Colon (tissue), 2 donors: Measurements from ENCODE around the gene RAB27A.
"Not testable (repeated sequence)": the region's sequence is repeated elsewhere in the genome, so short reads cannot be mapped to it uniquely, and the experiment has no call there.

Experiments used
- FAIRE-seq: peaks from 2 replicates; lab custom pipeline; 2012; peaks lifted over from hg19 to GRCh38; lab: Jason Lieb, UNC
- donor health status: control.
- donor health status: control.

Gene RAB27A

DNA sequence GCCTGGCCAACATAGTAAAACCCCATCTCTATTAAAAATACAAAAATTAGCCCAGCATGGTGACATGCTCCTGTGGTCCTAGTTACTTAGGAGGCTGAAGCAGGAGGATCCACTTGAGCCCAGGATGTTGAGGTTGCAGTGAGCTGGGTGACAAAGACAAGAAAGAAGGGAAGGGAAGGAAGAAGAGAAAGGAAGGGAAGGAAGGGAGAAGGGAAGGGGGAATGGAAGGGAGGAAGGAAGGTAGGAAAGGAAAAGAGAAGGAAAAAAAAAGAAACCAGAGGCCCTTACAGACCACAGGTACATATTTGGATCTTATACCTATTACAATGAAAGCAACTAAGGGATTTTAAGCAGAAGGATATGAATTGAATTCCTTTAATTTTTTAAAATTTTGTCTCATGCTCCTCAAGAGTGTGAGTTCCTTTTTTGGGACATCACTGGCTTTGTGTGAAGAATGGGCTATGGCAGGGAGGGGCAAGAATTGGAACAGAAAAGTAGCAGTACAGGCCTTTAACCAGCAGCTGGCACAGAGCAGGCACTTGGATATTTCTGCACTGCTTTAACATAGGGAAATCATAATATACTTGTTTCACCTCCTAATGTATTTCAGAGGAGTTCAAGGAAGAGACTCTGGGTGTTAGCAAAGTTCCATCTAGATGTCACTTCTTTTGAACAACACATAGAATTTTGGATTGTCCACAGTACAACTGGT, 7.9 kb downstream of the RAB27A start:
- no peak for FAIRE-seq

DNA sequence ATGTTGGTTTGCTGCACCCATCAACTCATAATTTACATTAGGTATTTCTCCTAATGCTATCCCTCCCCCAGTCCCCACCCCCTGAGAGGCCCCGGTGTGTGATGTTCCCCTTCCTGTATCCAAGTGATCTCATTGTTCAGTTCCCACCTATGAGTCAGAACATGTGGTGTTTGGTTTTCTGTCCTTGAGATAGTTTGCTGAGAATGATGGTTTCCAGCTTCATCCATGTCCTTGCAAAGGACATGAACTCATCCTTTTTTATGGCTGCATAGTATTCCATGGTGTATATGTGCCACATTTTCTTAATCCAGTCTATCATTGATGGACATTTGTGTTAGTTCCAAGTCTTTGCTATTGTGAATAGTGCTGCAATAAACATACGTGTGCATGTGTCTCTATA, 9.0 kb downstream of the RAB27A start:
- FAIRE-seq = not testable (repeated sequence)

DNA sequence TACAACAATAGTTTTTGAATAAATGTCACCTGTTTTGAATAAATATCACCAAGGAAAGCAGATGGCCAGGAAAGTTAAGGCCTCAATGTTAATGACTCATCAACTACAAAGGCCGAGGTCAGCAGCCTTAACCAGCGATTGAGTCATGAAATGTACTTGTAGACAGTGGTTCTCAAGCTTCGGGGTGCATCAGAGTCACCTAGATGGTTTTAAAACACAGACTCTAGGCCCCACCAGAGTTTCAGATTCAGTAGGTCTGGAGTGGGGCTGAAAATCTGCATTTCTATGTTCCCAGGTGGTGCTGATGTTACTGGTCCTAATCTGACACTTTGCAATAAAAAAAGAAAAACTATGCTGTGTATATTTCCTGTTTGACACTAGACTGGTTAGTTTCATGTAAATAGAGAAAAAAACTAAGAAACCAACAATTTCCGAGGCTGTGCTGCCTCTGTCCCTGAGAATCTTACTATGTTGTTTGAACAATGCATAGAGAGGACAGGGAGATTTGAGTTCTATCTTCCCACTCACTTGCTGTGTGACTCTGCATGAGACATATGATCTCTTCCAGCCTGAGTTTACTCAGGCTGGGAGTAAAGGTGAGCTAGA, 9.8 kb downstream of the RAB27A start:
- no peak for FAIRE-seq

DNA sequence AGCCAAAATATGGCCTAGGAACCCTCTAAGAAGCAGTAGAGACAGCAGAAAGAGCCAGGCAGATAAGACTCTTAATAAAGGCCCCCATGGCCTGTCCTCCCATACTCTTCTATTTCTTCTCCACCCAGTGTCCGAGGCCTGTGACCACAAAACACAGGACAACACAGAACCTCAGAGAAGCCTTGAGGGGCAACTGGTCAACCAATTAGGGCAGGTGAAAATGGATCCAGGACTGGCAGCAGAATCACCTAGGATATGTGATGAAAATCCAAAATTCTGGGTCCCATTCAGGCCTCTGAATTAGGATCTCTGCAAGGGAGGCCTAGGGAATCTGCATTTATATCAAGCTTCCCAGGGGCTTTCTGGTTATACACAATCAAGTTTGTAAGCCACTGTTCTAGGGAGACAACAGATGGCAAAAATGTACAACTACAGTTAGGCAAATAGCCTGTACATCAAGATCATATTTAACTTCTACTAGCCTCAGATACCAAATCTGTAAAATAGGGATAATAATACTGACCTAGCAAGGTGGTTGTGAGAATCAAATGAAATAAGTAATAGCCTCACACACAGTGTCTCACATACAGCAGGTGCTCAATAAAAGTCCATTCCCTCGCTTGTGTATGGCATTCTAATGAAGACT, 10.4 kb downstream of the RAB27A start:
- FAIRE-seq = no peak

DNA sequence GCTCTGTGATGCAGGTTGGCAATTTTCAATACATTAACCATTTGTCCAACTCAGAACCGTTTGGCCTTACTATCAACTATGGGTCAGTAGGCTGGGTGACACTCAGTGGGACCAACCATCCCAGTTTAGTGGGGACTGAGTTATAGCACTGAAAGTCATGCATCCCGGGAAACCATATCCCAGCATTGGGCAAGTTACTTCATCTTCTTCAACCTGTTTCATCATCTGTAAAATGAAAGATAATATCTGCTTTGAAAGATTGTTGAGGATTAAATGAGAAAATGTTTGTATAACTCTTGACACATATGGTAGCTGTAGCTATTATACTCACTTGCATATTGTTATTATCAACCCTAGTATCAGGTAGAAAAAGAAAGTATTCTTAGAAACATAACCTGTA, 11.9 kb downstream of the RAB27A start:
- no peak for FAIRE-seq

DNA sequence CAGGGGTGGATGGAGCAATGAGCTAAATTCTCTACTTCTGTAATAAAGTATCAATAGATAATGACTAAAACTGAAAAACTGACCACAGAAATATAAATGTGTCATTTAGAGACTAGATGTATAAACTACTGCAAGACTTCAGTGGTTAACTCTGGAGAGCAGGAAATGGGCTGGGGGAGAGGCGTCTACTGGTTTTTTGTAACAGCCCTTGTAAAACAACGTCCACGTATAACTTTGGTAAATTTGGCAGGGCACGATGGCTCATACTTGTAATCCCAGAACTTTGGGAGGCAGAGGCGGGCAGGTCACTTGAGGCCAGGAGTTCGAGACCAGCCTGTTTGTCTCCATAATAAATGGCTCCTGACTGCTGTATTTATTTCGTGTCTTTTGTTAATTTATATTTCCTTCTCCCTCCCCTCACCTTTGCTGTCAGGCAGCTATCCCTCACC, 12.5 kb downstream of the RAB27A start:
- no peak for FAIRE-seq

DNA sequence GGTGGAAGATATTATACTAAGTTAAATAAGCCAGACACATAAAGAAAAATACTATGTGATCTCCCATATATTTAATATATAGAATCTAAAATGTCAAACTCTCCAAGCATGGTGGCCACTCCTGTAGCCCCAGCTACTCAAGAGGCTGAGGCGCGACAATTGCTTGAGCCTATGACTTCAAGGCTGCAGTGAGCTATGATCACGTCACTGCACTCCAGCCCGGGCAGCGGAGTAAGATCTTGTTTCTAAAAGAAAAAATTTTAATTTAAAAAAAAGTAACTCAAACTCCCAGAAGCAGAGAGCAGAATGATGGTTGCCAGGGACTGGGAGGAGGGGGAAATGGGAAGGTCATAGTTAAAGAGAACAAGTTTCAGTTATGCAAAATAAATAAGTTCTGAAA, 13.3 kb downstream of the RAB27A start:
- FAIRE-seq = no peak

DNA sequence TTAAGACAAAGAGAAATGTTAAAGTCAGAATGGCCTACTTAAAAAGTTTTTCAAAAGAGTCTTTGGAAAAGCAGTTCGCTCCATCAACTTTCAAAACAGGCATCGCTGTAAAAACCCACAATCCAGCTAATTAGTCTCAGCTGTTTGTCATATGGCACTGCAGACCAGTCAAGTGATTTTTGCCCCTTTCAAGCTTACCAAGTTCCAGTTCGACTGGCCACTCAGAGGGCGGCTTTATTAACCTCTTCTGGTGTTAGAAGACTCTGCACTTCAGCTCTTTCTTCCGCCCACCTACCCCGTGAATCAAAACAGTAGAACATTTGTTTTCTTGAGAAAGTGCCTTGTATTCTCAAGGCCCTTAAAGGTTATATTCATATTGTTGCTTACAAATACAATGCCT, 19.3 kb downstream of the RAB27A start:
- no peak for FAIRE-seq

DNA sequence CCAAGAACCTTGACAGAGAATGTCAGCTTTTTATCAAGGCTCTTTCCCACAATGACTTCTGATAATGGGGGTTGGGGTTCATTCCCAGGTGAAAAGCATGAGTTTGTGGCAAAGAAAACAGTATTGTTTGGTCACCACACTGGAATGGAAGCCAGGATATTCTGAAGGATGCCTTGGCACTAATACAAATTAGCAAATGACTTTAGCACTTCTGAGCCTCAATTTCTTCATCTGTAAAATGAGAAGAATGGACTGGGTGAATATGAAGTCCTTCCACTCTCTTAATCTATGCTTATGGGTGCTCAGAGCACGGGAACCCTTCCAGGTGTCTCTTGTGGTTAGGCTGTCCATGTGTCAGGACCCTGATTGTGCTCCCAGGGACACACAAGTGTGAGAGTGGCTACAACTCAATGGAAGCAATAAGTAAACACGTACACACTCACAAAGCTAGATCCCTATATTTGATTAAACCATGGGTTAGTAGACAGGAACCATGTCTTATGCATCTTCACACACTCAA, 21.4 kb downstream of the RAB27A start:
- no peak for FAIRE-seq

DNA sequence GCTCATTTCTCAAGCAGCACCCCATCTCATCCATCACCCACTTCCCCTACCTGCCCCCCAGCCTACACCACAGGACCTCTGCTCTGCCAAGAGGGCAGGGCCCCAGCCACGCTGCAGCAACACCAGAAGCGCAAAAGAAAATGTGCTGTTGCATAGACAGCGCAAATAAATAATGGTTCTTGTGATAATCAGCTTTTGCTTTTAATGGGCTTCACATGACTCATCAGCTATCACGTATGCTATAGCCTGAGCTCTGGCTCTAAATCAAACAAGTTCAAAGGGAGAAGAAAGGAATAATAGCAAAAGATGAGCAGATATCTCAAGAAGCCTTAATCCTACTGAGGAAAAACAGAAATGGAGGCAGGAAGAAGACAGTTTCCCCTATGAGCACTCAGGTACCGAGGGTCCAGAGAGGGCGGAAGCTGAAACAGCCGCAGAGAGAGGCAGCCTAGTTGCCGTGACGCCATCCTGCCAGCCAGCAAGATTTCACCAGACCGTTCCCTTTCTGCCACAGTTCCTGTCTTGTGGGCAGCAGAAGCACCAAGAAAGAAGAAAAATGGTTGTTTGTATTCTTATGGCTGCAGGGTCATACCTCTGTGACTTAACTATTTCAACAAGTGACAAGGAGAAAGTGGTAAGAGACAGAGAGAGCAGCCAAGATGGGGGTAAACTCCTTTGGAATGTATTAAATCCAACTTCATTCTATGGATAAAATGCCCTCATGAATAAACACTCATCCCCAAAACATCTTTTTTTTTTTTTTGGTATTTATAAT, 22.0 kb downstream of the RAB27A start:
- no peak for FAIRE-seq

DNA sequence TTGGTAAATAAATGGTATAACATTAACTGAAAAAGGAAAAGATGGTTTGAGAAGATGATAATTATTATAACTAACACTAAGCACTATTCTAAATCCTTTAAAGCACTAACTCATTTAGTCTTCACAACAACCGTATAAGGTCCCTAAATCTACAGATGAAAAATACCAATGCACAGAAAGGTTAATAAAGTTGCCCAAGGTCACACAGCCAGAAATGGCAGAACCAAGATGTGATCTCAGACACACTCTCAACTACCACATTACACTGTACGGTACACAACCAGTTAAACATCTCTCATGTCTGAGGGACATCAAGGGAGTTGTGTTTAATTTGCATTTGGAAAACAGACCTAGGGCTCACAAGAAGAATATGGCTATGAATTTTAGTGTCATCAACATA, 23.1 kb downstream of the RAB27A start:
- no peak for FAIRE-seq

DNA sequence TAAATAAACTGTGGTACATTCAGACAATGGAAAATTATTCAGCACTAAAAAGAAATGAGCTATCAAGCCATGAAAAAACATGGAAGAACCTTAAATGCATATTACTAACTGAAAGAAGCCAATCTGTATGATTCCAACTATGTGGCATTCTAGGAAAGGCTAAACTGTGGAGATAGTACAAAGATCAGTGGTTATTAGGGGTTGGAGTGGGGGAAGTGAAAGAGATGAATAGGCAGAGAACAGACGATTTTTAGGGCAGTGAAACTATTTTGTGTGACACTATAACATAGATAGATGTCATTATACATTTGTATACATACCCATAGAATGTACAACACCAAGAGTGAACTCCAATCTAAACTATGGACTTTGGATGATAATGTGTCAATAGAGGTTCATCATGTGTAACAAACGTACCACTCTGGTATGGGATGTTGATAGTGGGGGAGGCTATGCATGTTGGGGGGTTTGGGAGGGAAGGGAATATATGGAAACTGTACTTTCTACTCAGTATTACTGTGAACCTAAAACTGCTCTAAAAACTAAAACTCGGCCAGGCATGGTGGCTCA, 29.0 kb downstream of the RAB27A start:
- FAIRE-seq = no peak

DNA sequence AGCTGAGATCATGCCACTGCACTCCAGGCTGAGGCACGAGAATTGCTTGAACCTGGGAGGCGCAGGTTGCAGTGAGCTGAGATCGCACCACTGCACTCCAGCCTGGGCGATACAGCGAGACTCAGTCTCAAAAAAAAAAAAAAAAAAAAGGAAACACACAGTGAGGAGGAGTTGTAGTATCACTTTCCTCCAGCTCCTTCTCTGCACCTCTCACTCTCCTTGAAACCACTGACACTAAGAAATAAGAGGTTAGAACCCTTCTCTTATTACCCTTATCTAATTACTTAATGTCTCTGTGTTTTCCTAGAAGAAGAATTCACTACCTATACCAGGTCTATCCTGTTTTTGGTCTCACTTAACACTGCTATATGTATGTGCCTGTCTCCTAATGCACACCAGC, 31.7 kb downstream of the RAB27A start:
- FAIRE-seq = no peak

DNA sequence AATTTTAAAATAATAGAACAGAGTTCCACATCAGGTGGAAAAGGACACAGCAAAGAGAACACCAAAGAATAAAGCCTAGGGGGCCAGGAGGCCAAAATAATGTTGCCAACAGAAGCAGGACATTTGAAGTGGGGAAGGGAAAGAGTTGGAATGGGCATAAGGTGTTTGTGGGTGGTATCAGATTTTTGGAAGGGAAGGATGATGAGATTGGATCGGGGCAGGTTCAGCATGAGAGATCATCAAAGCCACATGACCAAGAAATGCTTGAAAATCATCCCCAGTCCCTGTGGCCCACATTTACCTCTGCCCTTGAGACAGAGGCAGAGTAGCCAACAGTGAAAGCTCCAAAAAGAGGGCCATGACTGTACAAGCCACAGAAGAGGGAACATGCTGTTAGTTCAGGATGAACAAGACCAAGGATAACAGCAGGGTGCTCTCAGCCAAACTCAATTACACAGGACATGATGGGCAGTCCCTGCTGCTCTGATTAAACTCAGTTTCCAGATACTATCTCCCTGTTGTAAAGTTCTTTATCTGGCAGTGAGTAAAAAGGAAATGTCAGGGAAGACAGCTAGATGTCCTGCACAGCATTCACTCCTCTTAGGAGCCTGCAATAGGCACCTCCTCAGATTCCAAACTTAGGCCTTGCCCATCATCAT, 32.5 kb downstream of the RAB27A start:
- FAIRE-seq = no peak

DNA sequence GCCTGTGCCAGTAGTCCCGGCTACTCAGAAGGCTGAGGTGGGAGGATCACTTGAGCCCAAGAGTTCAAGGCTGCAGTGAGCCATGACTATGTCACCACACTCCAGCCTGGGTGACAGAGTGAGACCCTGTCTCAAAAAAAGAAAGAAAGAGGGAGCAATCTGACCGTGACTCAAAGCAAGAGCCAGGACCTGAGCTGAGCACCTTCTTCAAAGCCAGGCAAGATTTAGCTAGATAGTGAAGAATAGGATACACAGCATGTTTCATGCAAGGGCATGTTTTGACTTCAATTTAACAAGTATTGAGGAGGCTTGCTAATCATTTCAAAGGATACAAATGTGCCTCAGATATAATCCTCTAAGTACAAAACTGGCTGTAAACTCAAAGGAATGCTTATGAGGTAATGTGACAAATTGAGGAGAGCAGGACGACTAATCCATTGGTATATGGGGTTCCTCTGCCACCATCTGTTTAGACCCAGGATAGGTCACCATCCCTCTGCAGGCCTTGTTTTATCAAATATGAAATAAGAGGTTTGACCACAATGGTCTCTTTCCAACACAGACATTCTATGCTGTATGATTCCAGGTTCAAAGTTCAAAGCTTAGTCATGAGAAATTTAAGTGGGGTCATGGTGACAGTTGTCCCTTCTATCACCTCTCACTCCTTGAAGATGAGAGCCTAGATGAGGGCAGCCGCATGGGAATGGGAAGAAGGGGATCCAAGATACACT, 33.2 kb downstream of the RAB27A start:
- FAIRE-seq = no peak

DNA sequence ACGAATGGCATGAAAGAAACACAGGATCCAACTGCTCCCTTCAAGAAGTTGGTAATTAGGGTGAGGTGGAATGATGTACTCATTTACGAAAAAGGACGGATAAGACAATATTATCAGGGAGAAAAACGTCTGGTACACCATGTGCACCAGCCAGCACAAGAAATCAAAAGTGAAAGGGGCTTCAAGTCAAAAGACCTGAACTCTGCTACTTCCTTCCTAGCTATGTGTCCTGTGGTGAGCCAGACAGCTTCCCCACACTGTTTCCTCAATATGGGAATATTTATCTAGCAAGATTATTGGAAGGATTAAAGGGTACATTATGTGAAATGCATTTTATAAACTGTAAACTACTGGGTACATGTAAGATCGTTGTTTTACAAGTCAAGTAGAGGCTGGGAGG, 33.9 kb downstream of the RAB27A start:
- FAIRE-seq = no peak

DNA sequence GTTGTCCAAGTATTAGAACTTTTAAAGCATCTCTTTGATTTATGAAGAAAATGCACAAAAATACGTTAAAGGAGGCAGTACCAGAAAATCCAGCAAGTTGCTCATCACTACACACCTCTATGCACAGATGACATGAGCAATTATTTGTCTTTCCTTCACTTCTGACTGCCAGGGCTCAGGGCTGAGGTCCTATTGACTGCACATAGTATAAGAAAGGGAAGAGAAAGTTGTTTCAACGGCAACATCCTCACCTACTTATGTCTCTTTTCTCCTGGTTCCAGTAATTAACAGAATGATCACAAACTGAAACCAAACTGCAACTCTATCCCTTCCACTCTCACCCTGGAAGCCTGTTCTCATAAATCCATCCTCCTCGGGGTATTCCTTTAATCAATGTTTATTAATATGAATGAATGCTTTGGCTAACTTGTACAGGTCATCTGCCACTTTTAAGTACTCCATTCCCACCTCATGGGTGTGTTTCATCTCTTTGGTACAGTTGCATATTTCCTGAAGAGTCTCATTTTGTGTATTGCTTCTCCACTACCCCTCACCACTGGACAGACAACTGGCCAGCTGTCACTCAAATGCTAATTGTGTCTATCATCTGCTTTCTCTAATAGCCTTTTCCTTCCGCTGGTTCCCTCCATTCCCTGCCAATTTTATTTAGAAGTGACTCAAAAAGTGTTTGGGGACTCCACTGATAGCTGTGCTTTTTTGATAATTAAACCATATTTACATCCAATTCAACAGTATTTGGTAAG, 34.5 kb downstream of the RAB27A start:
- no peak for FAIRE-seq

DNA sequence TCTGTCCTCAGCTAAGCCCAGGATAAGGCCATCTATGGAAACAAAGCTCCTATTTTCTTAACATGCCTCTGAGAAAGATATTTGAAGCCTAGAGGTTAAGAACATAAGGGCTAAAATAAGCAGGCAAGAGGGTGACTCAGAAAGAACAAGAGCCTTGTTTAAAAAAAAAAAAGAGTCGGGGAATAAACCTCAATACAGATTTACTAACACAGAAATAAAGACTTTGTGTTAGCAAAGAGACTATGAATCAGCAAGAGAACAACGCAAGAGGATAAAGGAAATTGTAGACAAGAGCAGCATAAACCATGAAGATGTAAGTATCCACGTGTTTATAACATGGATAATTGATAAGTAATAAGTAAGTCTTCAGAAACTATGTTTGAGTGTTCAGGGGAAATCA, 36.0 kb downstream of the RAB27A start:
- FAIRE-seq = no peak

DNA sequence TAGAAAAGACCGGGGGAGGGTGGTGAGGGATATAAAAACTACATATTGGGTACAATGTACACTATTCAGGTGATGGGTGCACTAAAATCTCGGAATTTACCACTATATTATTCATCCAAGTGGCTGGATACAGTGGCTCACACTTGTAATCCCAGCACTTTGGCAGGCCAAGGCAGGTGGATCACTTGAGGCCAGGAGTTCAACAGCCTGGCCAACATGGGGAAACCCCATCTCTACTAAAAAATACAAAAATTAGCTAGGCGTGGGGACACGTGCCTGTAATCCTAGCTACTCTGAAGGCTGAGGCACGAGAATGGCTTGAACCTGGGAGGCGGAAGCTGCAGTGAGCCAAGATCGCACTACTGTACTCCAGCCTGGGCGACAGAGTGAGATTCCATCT, 37.4 kb downstream of the RAB27A start:
- not testable (repeated sequence) for FAIRE-seq

DNA sequence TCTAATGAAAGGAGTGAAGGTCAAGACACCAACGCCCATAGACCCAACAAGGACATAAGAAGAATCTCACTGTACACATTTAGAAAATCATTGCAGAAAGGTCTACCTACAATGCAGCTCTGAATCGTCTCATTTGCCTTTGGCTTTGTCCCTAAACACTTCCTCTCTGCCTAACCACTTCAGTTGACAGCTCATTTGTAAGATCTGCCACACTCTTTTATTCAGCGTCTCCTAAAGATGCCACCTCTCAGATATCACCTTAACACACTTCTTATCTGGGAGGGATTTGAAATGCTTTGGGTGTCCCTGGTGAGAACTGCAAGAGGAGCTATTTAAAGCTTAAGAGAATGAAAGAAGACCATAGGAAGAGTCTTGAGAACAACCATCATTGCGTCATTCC, 38.7 kb downstream of the RAB27A start:
- FAIRE-seq = no peak
